SIG-M5 (cell line): Measurements from ENCODE around the gene MARVELD1.

Experiments
- DNase-seq: peaks from one replicate; lab custom pipeline; 2025; lab: John Stamatoyannopoulos, UW

Gene MARVELD1

DNA sequence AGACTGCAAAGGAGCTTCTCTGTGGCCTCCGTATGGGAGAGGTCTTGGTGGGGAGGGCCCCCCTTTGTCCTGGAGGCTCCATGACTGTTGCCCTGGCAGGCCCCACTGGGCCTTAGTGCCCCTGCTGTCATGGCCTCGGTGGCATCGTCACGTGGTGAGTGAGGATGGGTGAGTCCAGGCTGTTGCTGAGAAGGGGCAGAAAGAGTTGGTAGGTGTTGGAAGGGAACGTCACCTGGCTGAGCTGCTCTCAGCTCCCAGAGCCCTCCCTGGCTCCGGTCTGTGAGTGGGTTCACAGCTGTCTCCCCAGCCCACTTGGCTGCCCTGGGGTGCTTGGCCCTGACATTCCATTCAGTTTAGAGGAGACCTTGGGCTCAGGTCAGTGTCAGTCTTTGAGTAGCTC lies 42.2 kb downstream of the MARVELD1 start:
- no peak for DNase-seq

DNA sequence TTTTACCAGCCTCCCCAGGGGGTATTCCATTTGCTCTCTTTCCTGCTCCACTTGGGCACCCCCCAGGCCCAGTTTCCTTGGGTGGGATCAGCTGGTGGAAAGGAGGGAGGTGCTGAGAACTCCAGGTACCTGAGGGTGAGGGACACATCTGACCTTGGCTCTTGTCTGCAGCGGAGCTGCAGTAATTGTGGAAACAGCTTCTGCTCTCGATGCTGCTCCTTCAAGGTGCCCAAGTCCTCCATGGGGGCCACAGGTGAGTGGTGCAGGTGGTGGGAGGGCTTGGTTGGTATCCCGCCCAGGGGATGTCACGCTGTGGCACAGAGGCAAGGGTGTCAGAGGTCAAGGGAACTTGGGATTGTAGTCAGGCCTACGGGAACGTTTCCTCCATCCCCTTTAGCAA lies 43.9 kb downstream of the MARVELD1 start:
- DNase-seq, result no peak

DNA sequence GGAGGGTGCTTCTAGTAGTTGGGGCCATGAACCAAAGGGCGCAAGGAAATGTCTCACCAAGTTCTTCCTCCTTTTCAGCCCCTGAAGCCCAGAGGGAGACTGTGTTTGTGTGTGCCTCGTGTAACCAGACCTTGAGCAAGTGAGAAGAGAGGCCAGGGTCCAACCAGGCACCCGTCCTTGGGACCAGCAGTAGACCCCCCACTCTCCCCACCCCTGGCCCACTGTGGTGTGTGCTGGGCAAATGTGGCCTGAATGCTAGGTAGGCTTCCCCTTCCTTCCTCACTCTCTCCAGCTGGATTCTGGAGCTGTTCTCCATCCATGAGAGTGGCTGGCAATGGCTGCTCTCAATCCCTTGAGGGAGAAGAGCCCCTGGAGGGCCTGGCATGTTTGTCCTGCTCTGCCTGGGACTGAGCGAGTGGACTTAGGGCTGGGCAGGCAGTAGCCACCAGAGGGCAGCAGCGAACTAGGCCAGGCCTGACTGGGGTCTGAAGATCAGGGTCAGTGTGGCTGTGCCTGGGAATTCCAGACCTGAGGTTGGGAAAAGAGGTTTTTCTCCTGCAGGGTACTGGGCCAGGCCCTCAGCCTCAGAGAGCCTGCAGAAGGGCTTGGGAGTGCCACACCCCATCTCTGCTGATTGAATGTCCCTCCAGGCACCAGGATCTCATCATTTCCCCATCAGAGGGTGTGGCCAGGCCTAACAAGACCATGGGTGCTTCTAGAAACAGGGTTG lies 45.8 kb downstream of the MARVELD1 start:
- DNase-seq, result no peak

DNA sequence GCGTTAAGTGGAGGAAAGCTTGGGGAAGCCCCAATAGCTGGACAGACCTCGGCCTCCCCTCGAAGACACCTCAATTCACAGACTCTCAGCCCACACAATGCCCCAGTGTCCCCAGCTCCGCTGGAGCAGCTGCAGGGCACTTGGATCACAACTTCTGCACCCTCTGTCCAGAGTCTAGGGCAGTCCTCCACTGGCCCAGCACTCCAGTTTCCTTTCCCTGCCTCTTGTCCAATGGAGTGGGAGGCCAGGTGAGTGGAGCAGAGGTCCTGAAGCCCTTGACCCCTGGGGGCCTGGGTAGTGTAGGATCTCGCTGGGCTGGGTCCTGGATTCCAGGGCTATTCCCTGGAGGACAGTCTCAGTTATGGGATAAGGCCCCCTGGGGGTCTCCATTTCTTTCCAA lies 46.4 kb downstream of the MARVELD1 start:
- no peak for DNase-seq

DNA sequence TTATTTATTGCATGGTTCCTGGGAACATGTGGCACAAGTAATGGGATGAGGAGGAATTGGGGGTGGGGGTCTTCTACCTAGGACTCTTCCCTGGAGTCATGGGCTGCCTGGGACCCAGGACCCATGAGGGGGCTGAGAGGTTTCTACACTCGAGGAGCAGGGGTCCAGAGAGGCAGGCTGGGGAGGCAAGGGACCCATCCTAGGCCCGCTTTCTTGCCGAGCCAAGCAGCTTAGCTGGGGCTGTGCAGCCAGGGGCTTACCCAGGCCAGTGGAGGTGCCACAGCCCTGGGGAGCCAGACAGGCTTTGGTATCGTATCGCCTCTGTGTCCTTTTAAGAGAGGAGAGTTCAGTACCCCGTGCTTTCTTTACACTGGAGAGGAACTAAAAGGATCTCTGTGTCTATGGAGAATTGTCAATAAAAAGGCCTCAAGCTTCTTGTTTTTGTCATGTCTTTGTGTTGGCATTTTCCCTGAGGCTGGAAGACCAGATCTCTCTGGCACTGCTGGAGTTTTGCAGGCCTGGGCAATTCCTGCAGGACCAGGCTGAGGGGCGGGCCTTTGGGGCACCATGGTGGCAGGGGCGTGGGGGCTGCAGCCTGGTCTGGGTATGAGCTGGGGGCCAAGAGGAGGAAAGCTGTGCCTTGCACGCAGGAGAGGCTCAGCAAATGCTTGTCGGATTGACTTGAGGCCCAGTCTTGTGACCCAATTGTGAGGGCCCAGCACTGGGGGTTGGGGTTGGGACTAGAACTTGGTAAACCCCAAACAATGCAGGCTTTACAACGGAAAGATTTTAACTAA lies 47.1 kb downstream of the MARVELD1 start:
- no peak for DNase-seq

DNA sequence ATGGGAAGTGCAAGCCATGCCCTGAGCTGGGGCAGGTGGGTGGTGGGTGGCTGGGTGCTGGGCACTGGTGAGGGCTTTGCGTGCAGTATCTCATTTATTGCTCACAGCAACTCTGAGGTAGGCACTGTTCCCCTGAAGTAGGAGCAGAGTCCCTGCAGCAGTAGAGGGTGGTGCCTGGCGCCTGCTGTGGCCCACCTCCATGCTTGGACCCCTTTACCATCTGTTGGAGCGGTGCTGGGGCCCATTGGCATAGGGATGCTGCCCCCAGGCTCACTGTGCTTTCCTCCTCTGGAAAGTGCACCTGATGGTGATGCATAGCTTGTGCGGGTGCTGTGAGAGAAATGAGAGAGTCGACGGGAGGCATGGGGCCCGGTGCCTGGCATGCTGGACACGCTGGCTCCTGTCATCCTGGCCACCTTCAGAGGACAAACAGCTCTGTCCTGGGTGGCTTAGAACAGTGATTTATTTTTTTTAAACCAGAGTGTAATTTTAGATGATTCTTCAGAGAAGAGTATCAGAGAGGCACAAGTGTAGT lies 47.9 kb downstream of the MARVELD1 start:
- no peak for DNase-seq

DNA sequence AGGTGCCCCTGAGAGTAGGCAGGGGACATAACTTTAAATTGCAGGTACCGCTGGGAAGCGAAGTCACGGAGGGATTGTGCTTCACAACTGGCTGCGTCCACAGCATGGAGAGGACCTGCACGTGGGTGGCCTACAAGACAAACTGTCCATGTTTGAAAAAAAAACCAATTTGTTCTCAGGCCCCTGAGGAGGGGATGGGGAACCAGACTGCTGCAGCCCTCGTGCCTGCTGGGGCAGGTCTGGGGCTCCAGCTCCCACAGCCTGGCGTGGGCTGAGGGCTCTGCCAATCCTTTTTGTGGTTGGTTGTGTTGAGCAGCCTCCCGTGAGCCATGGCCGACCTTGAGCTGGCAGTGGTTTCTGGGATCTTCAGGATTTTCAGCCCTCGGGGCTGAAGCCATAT lies 48.5 kb downstream of the MARVELD1 start:
- no peak for DNase-seq

DNA sequence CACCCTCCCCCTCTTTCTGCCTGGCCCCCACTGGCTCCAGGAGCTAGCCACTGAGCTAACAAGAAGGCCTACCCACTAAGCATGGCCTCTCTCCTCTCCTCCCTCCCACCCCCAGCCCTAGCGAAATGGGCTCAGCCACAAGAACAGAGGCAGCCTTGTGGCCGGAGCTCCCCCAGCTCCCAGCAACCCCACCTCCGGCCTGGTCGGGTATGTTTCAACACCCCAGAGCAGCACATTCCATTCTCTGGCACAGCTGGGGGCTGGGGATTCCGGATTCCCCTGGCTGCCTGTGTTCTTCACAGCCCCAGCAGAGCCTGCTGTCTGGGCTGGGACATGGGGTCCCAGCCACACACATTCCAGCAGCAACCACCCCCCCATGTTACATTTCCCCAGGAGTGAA lies 49.3 kb downstream of the MARVELD1 start:
- DNase-seq, result no peak

DNA sequence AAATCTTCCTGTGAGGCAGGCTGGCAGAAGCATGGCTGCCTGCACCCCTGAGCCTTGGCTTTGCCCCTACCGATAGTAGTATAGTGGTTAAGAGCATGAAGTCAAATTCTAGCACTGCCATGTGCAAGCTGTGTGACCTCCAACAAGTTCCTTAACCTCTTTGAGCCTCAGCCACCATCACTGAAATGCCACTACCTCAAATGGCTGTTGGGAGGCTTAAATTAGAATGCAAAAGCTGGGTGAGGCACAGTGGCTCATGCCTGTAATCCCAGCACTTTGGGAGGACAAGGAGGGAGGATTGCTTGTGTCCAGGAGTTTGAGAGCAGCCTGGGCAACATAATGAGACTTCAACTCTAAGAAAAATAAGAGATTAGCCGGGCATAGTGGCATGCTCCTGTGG lies 49.9 kb downstream of the MARVELD1 start:
- DNase-seq, result no peak

DNA sequence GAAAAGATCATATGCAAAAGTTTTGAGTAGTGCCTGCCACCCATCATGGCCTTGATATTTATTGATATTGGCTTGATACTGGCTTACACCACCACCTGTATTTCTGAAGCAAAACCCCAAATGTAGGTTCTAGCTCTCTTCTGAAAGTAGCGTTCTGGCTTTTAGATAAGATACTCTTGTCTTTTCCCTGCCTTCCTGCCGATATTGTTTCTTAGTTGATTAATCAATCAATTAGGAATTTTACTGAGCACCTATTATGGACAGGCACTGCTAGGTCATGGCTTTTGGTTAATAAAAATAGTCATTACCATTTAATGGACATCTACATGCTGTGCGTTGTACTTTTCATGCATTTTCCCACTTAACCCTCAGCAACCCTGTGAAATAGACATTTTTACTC lies 50.4 kb downstream of the MARVELD1 start:
- no peak for DNase-seq

DNA sequence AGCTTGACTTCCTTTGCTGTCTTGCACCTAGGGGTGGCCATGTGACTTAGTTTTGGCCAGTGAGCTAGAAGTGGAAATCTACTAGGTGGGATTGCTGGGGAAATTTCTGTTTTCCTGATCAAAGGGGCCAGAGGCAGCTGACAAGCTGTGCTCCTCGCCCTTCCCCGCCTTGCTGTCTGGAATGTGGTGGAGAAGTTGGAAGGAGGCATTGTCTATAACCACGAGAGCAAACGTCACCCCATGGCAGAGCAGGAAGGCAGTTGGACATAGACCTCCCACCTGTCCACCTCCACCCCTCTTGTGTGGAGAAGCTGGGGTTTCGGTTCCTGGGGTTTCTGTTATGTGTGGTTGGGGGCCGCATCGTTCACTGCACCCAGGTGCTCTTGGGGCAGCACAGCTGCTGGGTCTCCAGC lies 51.0 kb downstream of the MARVELD1 start:
- no peak for DNase-seq

DNA sequence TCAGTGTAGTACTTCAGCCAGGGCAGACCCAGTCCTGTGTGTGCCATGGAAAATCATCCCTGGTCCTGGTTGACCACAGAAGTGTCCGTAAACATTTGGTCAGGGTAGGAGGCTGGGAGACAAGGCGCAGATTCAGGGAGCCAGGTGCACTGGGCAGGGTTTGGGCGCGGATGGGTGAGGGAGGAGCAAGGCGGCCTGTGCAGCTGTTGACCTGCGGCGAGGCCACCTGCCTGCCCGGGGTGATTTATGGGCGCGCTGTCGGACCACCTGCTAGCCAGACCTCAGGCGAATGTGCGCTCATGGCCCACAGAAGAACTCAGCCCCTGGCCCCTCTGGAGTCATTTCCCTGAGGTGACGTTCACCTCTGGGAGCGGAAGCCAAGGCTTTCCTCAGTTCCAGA lies 51.7 kb downstream of the MARVELD1 start:
- no peak for DNase-seq

DNA sequence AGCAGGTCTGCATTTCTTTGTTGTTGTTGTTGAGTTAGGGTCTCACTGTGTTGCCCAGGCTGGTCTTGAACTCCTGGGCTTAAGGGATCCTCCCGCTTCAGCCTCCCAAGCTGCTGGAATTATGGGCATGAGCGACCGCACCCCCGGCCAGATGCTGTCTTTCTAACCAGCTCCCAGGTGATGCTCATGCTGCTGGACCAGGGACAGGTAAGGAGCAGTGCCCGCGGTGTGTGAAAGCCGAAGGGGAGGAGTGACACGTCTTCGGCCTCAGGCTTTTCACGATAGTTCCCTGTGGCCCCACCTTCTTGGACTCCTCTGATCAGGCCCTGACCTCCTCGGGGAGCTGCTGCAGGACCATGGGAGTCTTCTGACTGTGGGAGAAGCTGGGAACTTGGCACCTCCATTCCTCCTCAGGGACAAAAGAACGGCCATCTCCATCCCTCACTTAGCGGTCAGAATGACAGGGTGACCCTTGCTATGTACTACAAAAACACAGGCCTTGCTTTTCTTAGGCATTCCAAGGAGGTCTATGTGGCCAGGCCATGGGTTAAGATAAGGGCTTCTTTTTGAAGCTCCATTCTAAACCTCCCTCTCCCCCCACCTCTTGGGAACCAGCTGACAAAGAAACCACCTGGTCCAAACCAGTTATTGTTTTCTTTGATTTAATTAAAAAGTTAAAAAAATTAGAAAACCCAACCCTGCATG lies 52.7 kb downstream of the MARVELD1 start:
- DNase-seq, result no peak

DNA sequence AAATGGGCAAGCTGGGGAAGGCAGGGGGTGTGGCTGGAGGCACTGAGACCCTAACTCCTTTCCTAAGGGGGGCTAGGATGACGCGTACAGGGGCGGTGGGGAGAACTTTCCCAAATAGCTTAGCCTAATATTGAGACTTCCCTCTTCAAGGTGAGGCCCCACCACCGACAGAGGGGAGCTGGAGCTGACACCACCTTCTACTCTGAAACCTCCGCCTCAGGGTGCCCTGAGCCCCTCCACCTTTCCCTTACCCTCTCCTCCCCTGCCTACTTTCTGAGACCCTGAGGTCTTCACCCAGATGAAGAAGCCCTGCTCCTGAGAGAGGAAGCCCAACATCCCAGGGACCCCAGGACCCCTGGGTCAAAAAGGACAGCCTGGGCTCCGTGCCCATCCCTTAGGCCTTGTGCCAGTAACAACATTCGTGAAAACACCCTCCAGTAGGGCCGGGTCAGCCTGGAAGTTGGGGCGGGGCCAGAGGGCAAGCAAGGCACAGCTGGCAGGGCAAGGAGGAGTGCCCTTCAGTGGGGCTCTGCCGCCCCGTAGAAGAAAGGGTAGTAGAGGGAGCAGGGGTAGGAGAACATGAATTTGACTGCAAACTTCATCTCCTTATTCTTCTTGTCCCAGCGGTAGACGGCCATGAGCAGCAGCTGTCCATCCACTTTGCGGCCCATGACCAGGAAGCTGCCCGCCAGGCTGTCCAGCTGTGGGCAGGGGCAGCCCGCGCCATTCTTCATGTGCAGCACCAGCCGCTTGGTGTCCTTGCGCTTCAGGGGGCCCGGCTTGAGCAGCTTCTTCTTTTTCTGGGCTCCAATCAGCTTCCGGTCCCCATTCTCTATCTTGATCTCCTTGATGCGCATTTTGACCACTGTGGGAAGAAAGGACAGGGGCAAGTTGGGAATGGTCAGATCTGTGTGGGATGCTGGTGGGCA lies 53.7 kb downstream of the MARVELD1 start:
- DNase-seq, result no peak
